ENCODE measurements around the gene CHIA. TPM values are rescaled to one million over a fixed set of nuclear protein-coding genes. Genes with fewer than 3 reads are reported as not detected.

The CHIA gene
- not detected in 2 replicates for total RNA-seq

DNA sequence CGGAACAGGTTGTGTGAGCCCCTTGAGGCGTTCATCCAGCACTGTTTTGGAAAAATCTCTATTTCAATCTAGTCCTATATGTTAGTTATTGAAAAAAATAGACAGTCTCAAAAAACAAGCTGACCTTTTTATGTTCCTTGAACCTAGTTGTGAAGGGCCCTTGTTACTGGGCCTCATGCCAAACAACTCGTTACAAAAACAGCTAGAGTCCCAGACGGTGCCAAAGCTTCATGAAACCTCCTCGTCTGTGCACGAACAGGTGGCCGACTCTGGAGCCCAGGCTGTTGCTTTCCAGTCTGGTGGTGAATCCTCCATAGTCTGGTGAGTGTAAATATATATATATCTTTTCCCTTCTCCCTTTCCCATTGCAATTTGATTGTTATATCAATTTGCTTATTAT lies at the start of gene CHIA:
Gene CHIA (plus strand): TSS at position 222 of the 400 bp plus-strand sequence. CDS start 19,617 bp downstream, outside the sequence.

Other genes starting within 250 kb of the CHIA start
- gene DRAM2, start 150.8 kb upstream of the CHIA start, total RNA-seq: 85.6 and 86.5 TPM in 2 replicates
- 56.7 and 66.8 TPM in 2 replicates for gene CEPT1, start 150.6 kb upstream of the CHIA start, total RNA-seq
- gene DENND2D, start 90.2 kb upstream of the CHIA start, total RNA-seq: 24.6 and 25.6 TPM in 2 replicates
- under 0.01 and 1.1 TPM in 2 replicates for gene CHI3L2, start 63.1 kb upstream of the CHIA start, total RNA-seq
- 0.68 and 1.00 TPM in 2 replicates for gene OVGP1, start 136.9 kb downstream of the CHIA start, total RNA-seq
- 34.9 and 48.3 TPM in 2 replicates for gene WDR77, start 158.4 kb downstream of the CHIA start, total RNA-seq
- gene ATP5PB, start 158.6 kb downstream of the CHIA start, total RNA-seq: 198 and 281 TPM in 2 replicates
- under 0.01 and 0.43 TPM in 2 replicates for gene C1orf162, start 183.1 kb downstream of the CHIA start, total RNA-seq
- not detected in 2 replicates for gene ADORA3, start 212.8 kb downstream of the CHIA start, total RNA-seq
- gene TMIGD3, start 212.8 kb downstream of the CHIA start, total RNA-seq: not detected in 2 replicates